ENCODE measurements around the gene CLEC9A. TPM values are rescaled to one million over a fixed set of nuclear protein-coding genes. Genes with fewer than 3 reads are reported as not detected.
"Not testable (repeated sequence)": the region's sequence is repeated elsewhere in the genome, so short reads cannot be mapped to it uniquely, and the experiment has no call there.

CLEC9A gene
- not detected in 2 replicates for total RNA-seq

GRCh38 chr12:10030446-10030845, at the start of gene CLEC9A:
CLEC9A (plus strand) TSS chr12:10030682; CDS start chr12:10052688, 22,006 bp downstream.
- peaks cover 17% of the 10 kb centered on the region for H3K27me3 Mint-ChIP-seq (ENCODE audit: low read depth)
- no peak for DNase-seq (ENCODE audit: low spot score)
- H3K9me3 Mint-ChIP-seq, result no peaks in the 10 kb centered on the region
- no peaks in the 10 kb centered on the region for H3K36me3 Mint-ChIP-seq (ENCODE audit: low read depth)
- no peaks in the 10 kb centered on the region for H3K4me1 Mint-ChIP-seq (ENCODE audit: low read depth)
- H3K27ac Mint-ChIP-seq, result no peak within 1 kb of the TSS
- H3K4me3 Mint-ChIP-seq (ENCODE audit: low read depth), result no peak within 1 kb of the TSS
- intact Hi-C loops (cut with micrococcal nuclease), result loop anchor here (10.0 kb wide), 1 partner anchor 286 kb away; no protein-coding TSS in a partner anchor

- no peak overlapping the region for H3K4me3 Mint-ChIP-seq (ENCODE audit: low read depth)
- peaks cover 46% of the 10 kb centered on the region for H3K27me3 Mint-ChIP-seq (ENCODE audit: low read depth)
- H3K4me1 Mint-ChIP-seq (ENCODE audit: low read depth), result no peaks in the 10 kb centered on the region
- intact Hi-C loops (cut with micrococcal nuclease), result no loop called here
- H3K36me3 Mint-ChIP-seq (ENCODE audit: low read depth), result no peaks in the 10 kb centered on the region
- H3K9me3 Mint-ChIP-seq, result no peaks in the 10 kb centered on the region
- H3K27ac Mint-ChIP-seq, result no peak overlapping the region
- no peak for DNase-seq (ENCODE audit: low spot score)
Observed at GRCh38 chr12:9991876-9992275, 38.6 kb upstream of the CLEC9A start.

- no peak overlapping the region for H3K27ac Mint-ChIP-seq
- DNase-seq (ENCODE audit: low spot score), result no peak
- peaks cover 48% of the 10 kb centered on the region for H3K27me3 Mint-ChIP-seq (ENCODE audit: low read depth)
- no peaks in the 10 kb centered on the region for H3K36me3 Mint-ChIP-seq (ENCODE audit: low read depth)
- intact Hi-C loops (cut with micrococcal nuclease), result no loop called here
- no peaks in the 10 kb centered on the region for H3K9me3 Mint-ChIP-seq
- H3K4me1 Mint-ChIP-seq (ENCODE audit: low read depth), result no peaks in the 10 kb centered on the region
- no peak overlapping the region for H3K4me3 Mint-ChIP-seq (ENCODE audit: low read depth)
Observed at GRCh38 chr12:9992296-9992695, 38.2 kb upstream of the CLEC9A start.

GRCh38 chr12:9999016-9999415, 31.5 kb upstream of the CLEC9A start, which contains the start of gene CLEC1B:
CLEC1B (minus strand) TSS chr12:9999121; CDS start chr12:9999100, 21 bp downstream.
- Mint-ChIP-seq H3K4me1 (ENCODE audit: low read depth) (no peaks in the 10 kb centered on the region), H3K27ac (no peak within 1 kb of the TSS), H3K36me3 (ENCODE audit: low read depth) (no peaks in the 10 kb centered on the region), H3K27me3 (ENCODE audit: low read depth) (peaks cover 46% of the 10 kb centered on the region), H3K9me3 (no peaks in the 10 kb centered on the region), H3K4me3 (ENCODE audit: low read depth) (no peak within 1 kb of the TSS)
- no peak for DNase-seq (ENCODE audit: low spot score)
- intact Hi-C loops (cut with micrococcal nuclease), result no loop called here

- peaks cover 42% of the 10 kb centered on the region for H3K27me3 Mint-ChIP-seq (ENCODE audit: low read depth)
- H3K36me3 Mint-ChIP-seq (ENCODE audit: low read depth), result no peaks in the 10 kb centered on the region
- H3K4me3 Mint-ChIP-seq (ENCODE audit: low read depth), result no peak overlapping the region
- no peaks in the 10 kb centered on the region for H3K9me3 Mint-ChIP-seq
- no peak overlapping the region for H3K27ac Mint-ChIP-seq
- H3K4me1 Mint-ChIP-seq (ENCODE audit: low read depth), result no peaks in the 10 kb centered on the region
- no peak for DNase-seq (ENCODE audit: low spot score)
- intact Hi-C loops (cut with micrococcal nuclease), result no loop called here
Observed at GRCh38 chr12:10001171-10001776, 29.2 kb upstream of the CLEC9A start.

GRCh38 chr12:10012630-10013330, 17.7 kb upstream of the CLEC9A start:
- Mint-ChIP-seq H3K4me3 (ENCODE audit: low read depth) (no peak overlapping the region), H3K36me3 (ENCODE audit: low read depth) (no peaks in the 10 kb centered on the region), H3K9me3 (no peaks in the 10 kb centered on the region), H3K4me1 (ENCODE audit: low read depth) (peaks cover 6% of the 10 kb centered on the region), H3K27me3 (ENCODE audit: low read depth) (peaks cover 40% of the 10 kb centered on the region), H3K27ac (no peak overlapping the region)
- intact Hi-C loops (cut with micrococcal nuclease), result loop anchor here (5.0 kb wide), 2 partner anchors 180 to 200 kb away; no protein-coding TSS in a partner anchor
- DNase-seq (ENCODE audit: low spot score), result no peak

GRCh38 chr12:10015450-10015849, 15.0 kb upstream of the CLEC9A start:
- intact Hi-C loops (cut with micrococcal nuclease), result no loop called here
- H3K36me3 Mint-ChIP-seq (ENCODE audit: low read depth), result no peaks in the 10 kb centered on the region
- H3K27ac Mint-ChIP-seq, result no peak overlapping the region
- peaks cover 36% of the 10 kb centered on the region for H3K27me3 Mint-ChIP-seq (ENCODE audit: low read depth)
- no peaks in the 10 kb centered on the region for H3K9me3 Mint-ChIP-seq
- no peak overlapping the region for H3K4me3 Mint-ChIP-seq (ENCODE audit: low read depth)
- DNase-seq (ENCODE audit: low spot score), result no peak
- peaks cover 6% of the 10 kb centered on the region for H3K4me1 Mint-ChIP-seq (ENCODE audit: low read depth)

GRCh38 chr12:10016881-10017280, 13.6 kb upstream of the CLEC9A start:
- no peak overlapping the region for H3K27ac Mint-ChIP-seq
- H3K4me1 Mint-ChIP-seq (ENCODE audit: low read depth), result peaks cover 6% of the 10 kb centered on the region
- no peaks in the 10 kb centered on the region for H3K36me3 Mint-ChIP-seq (ENCODE audit: low read depth)
- intact Hi-C loops (cut with micrococcal nuclease), result no loop called here
- no peaks in the 10 kb centered on the region for H3K9me3 Mint-ChIP-seq
- no peak overlapping the region for H3K4me3 Mint-ChIP-seq (ENCODE audit: low read depth)
- no peak for DNase-seq (ENCODE audit: low spot score)
- H3K27me3 Mint-ChIP-seq (ENCODE audit: low read depth), result peaks cover 28% of the 10 kb centered on the region

- no peaks in the 10 kb centered on the region for H3K36me3 Mint-ChIP-seq (ENCODE audit: low read depth)
- no peaks in the 10 kb centered on the region for H3K9me3 Mint-ChIP-seq
- H3K4me3 Mint-ChIP-seq (ENCODE audit: low read depth), result no peak overlapping the region
- peaks cover 6% of the 10 kb centered on the region for H3K4me1 Mint-ChIP-seq (ENCODE audit: low read depth)
- intact Hi-C loops (cut with micrococcal nuclease), result no loop called here
- no peak overlapping the region for H3K27ac Mint-ChIP-seq
- no peak for DNase-seq (ENCODE audit: low spot score)
- peaks cover 21% of the 10 kb centered on the region for H3K27me3 Mint-ChIP-seq (ENCODE audit: low read depth)
Observed at GRCh38 chr12:10018386-10018785, 12.1 kb upstream of the CLEC9A start.

GRCh38 chr12:10021342-10021741, 9.1 kb upstream of the CLEC9A start:
- H3K4me3 Mint-ChIP-seq (ENCODE audit: low read depth), result no peak overlapping the region
- no peak overlapping the region for H3K27ac Mint-ChIP-seq
- intact Hi-C loops (cut with micrococcal nuclease), result no loop called here
- peaks cover 14% of the 10 kb centered on the region for H3K27me3 Mint-ChIP-seq (ENCODE audit: low read depth)
- no peaks in the 10 kb centered on the region for H3K9me3 Mint-ChIP-seq
- DNase-seq (ENCODE audit: low spot score), result no peak
- peaks cover 6% of the 10 kb centered on the region for H3K4me1 Mint-ChIP-seq (ENCODE audit: low read depth)
- no peaks in the 10 kb centered on the region for H3K36me3 Mint-ChIP-seq (ENCODE audit: low read depth)

GRCh38 chr12:10025236-10025635, 5.2 kb upstream of the CLEC9A start:
- Mint-ChIP-seq H3K36me3 (ENCODE audit: low read depth) (no peaks in the 10 kb centered on the region), H3K27ac (no peak overlapping the region), H3K4me3 (ENCODE audit: low read depth) (no peak overlapping the region), H3K9me3 (no peaks in the 10 kb centered on the region), H3K27me3 (ENCODE audit: low read depth) (peaks cover 21% of the 10 kb centered on the region), H3K4me1 (ENCODE audit: low read depth) (no peaks in the 10 kb centered on the region)
- intact Hi-C loops (cut with micrococcal nuclease), result no loop called here
- no peak for DNase-seq (ENCODE audit: low spot score)

GRCh38 chr12:10026666-10027065, 3.8 kb upstream of the CLEC9A start:
- intact Hi-C loops (cut with micrococcal nuclease), result not testable (repeated sequence)

GRCh38 chr12:10027311-10027710, 3.2 kb upstream of the CLEC9A start:
- no peak for DNase-seq (ENCODE audit: low spot score)
- H3K27ac Mint-ChIP-seq, result no peak overlapping the region
- no peaks in the 10 kb centered on the region for H3K4me1 Mint-ChIP-seq (ENCODE audit: low read depth)
- intact Hi-C loops (cut with micrococcal nuclease), result no loop called here
- H3K9me3 Mint-ChIP-seq, result no peaks in the 10 kb centered on the region
- no peak overlapping the region for H3K4me3 Mint-ChIP-seq (ENCODE audit: low read depth)
- H3K36me3 Mint-ChIP-seq (ENCODE audit: low read depth), result no peaks in the 10 kb centered on the region
- peaks cover 22% of the 10 kb centered on the region for H3K27me3 Mint-ChIP-seq (ENCODE audit: low read depth)

More at GRCh38 chr12:10026666-10027065, 3.8 kb upstream of the CLEC9A start:
- DNase-seq (ENCODE audit: low spot score); H3K27ac Mint-ChIP-seq; H3K36me3 Mint-ChIP-seq (ENCODE audit: low read depth); H3K4me3 Mint-ChIP-seq (ENCODE audit: low read depth); H3K4me1 Mint-ChIP-seq (ENCODE audit: low read depth); H3K9me3 Mint-ChIP-seq: not testable (repeated sequence)
- peaks cover 22% of the 10 kb centered on the region for H3K27me3 Mint-ChIP-seq (ENCODE audit: low read depth)

Data from activated T-helper 2 cell treated with anti-CD3 and anti-CD28 coated beads, Interferon-gamma antibody, Interleukin-2, Interleukin-4, amounts not matched to agents 10 μg/mL and 5 μg/mL and 100 μg/mL, durations not matched to agents 14 hours and 24 hours and 36 hours (primary cell).